Activated CD8-positive, alpha-beta memory T cell treated with anti-CD3 and anti-CD28 coated beads for 1 hour (primary cell): ENCODE measurements around the gene RNF175.

ENCODE experiments used
- DNase-seq, 2 donors: peaks; one replicate each; pipeline ENCODE4 v3.0.0-alpha.2; 2020; ENCODE audit warnings: low read depth in 1 of 2; ENCODE audit errors: extremely low read depth in 1 of 2

Gene RNF175

GRCh38 chr4:153785910-153786721, 26.3 kb upstream of the RNF175 start:
- no peak for DNase-seq

- no peak for DNase-seq
Measured at GRCh38 chr4:153784166-153784699, 24.4 kb upstream of the RNF175 start.

- DNase-seq, result no peak
Measured at GRCh38 chr4:153782581-153782980, 22.8 kb upstream of the RNF175 start.

GRCh38 chr4:153781717-153782416, 22.0 kb upstream of the RNF175 start:
- DNase-seq, result no peak

- DNase-seq, result no peak
Measured at GRCh38 chr4:153781280-153781679, 21.5 kb upstream of the RNF175 start.

- no peak for DNase-seq
Measured at GRCh38 chr4:153780876-153781275, 21.1 kb upstream of the RNF175 start.

GRCh38 chr4:153780221-153780620, 20.4 kb upstream of the RNF175 start:
- no peak for DNase-seq

- no peak for DNase-seq
Measured at GRCh38 chr4:153778383-153778782, 18.6 kb upstream of the RNF175 start.

GRCh38 chr4:153777421-153777820, 17.6 kb upstream of the RNF175 start:
- DNase-seq, result no peak

- no peak for DNase-seq
Measured at GRCh38 chr4:153776601-153777000, 16.8 kb upstream of the RNF175 start.

GRCh38 chr4:153773236-153773690, 13.4 kb upstream of the RNF175 start:
- DNase-seq, result no peak

GRCh38 chr4:153771046-153771445, 11.2 kb upstream of the RNF175 start:
- no peak for DNase-seq

GRCh38 chr4:153766758-153767157, 6.9 kb upstream of the RNF175 start:
- DNase-seq, result no peak

GRCh38 chr4:153765894-153766293, 6.1 kb upstream of the RNF175 start:
- no peak for DNase-seq

- DNase-seq, result no peak
Measured at GRCh38 chr4:153764601-153765368, 5.0 kb upstream of the RNF175 start.

GRCh38 chr4:153763404-153763803, 3.6 kb upstream of the RNF175 start:
- DNase-seq, result no peak

- DNase-seq, result no peak
Measured at GRCh38 chr4:153758688-153759406, 977 bp downstream of the RNF175 start.

GRCh38 chr4:153758136-153758535, 1.7 kb downstream of the RNF175 start:
- no peak for DNase-seq

- no peak for DNase-seq
Measured at GRCh38 chr4:153757407-153757806, 2.4 kb downstream of the RNF175 start.

GRCh38 chr4:153755186-153755585, 4.6 kb downstream of the RNF175 start:
- DNase-seq, result no peak
